HepG2 (cell line): ENCODE results near the gene MTA1. TPM values are rescaled to one million over a fixed set of nuclear protein-coding genes. Genes with fewer than 3 reads are reported as not detected.

Experiments used
- ATAC-seq: fragments of 200-7000 bp; cut with Tn5 transposase; 3 replicates; pipeline ENCODE4 v1.9.1; 2020; ENCODE audit warnings: mild to moderate bottlenecking, moderate library complexity
- BruUV-seq: library from RNA; stranded (reverse); fragments of 400-500 nt; replicated peaks from 2 replicates; lab custom pipeline; 2021; lab: Mats Ljungman, UMichigan
- CTCF ChIA-PET: fragments of 300-600 bp; formaldehyde crosslinking; extraction: SDS; loops from one replicate; lab custom pipeline; 2021; ENCODE audit warnings: low total read pairs, inconsistent platforms, low intra/inter-chr PET ratio; lab: Yijun Ruan, JAX
- POLR2A ChIA-PET: fragments of 350-600 bp; sonication (Branson Sonifier 250); formaldehyde crosslinking; loops from one replicate; lab custom pipeline; 2020; ENCODE audit warnings: antibody characterized with exemption, inconsistent platforms; lab: Yijun Ruan, JAX
- DNase-seq: peaks from one replicate; pipeline ENCODE4 v3.0.0-alpha.2; 2015; ENCODE audit warnings: low spot score
- FAIRE-seq: peaks from 3 replicates; lab custom pipeline; 2011; peaks lifted over from hg19 to GRCh38; lab: Jason Lieb, UNC
- H2AFZ ChIP-seq: one replicate; pipeline ENCODE4 v1.6.1; 2011; ENCODE audit warnings: low read length, inconsistent platforms
- H3K27ac ChIP-seq: fragments of 300-600 bp; 3 replicates; pipeline ENCODE4 v1.8.0; 2011; ENCODE audit warnings: mixed run types, mild to moderate bottlenecking, mixed read lengths, low read length, inconsistent platforms; ENCODE audit not compliant: insufficient read depth; ENCODE audit errors: extremely low read length
- H3K27me3 ChIP-seq, 2 experiments: fragments of 200-600 bp in 1 of 2; 2 replicates in 1 of 2; 3 replicates in 1 of 2; pipeline versions ENCODE4 v1.6.0 to v1.8.0; 2011; ENCODE audit warnings: low read length in 2 of 2, mild to moderate bottlenecking in 2 of 2, moderate library complexity in 2 of 2, inconsistent platforms in 1 of 2; ENCODE audit not compliant: insufficient read depth in 2 of 2, control insufficient read depth in 1 of 2
- H3K36me3 ChIP-seq, 2 experiments: fragments of 200-600 bp in 1 of 2; replicated peaks in 1 of 2; 2 replicates in 1 of 2; 3 replicates in 1 of 2; pipeline versions ENCODE4 v1.5.1 to v1.8.0; 2011; ENCODE audit warnings: low read length in 2 of 2, inconsistent platforms in 1 of 2; ENCODE audit not compliant: insufficient read depth in 2 of 2, control insufficient read depth in 1 of 2
- H3K4me1 ChIP-seq: 2 replicates; pipeline ENCODE4 v1.5.1; 2012; ENCODE audit warnings: low read length, inconsistent platforms; ENCODE audit not compliant: insufficient read depth
- H3K4me2 ChIP-seq: 2 replicates; pipeline ENCODE4 v1.6.0; 2011; ENCODE audit warnings: low read depth, low read length, inconsistent platforms
- H3K4me3 ChIP-seq, 3 experiments: fragments of 200-600 bp in 1 of 3; sonication (generic), shearing (Covaris generic) in 1 of 3; replicated peaks in 1 of 3; 2 replicates each; pipeline ENCODE4 v1.5.1; 2011 to 2016; ENCODE audit warnings: low read length in 3 of 3, inconsistent platforms in 2 of 3, low read depth in 2 of 3, mild to moderate bottlenecking in 2 of 3, control low read depth in 1 of 3, mixed read lengths in 1 of 3; ENCODE audit not compliant: insufficient read depth in 1 of 3
- H3K79me2 ChIP-seq: one replicate; pipeline ENCODE4 v1.6.1; 2011; ENCODE audit warnings: low read length, inconsistent platforms; ENCODE audit not compliant: insufficient read depth
- H3K9ac ChIP-seq: 2 replicates; pipeline ENCODE4 v1.6.0; 2011; ENCODE audit warnings: mild to moderate bottlenecking, low read depth, low read length, inconsistent platforms; ENCODE audit not compliant: insufficient read depth
- H3K9me3 ChIP-seq: 2 replicates; pipeline ENCODE4 v1.5.1; 2012; ENCODE audit warnings: mild to moderate bottlenecking, low read length
- H4K20me1 ChIP-seq: 2 replicates; pipeline ENCODE4 v1.6.0; 2011; ENCODE audit warnings: inconsistent platforms, mild to moderate bottlenecking, low read length, moderate library complexity; ENCODE audit not compliant: insufficient read depth
- AGO2 ChIP-seq: fragments of 200-400 bp; formaldehyde crosslinking; optimal IDR thresholded peaks from 2 replicates; pipeline ENCODE3; 2017; ENCODE audit warnings: mild to moderate bottlenecking, low read depth, low read length, moderate library complexity
- HNF4A ChIP-seq: sonication (generic); formaldehyde crosslinking; IDR thresholded peaks from 2 replicates; pipeline ENCODE4 v1.4.0; 2020; ENCODE audit warnings: missing genetic modification reagents
- RFXANK ChIP-seq: IDR thresholded peaks from 2 replicates; pipeline ENCODE4 v1.6.1; 2016
- YEATS4 ChIP-seq: sonication (generic); formaldehyde crosslinking; IDR thresholded peaks from 2 replicates; pipeline ENCODE4 v1.4.0; 2020; ENCODE audit warnings: missing genetic modification reagents, borderline replicate concordance
- ZFP1 ChIP-seq: IDR thresholded peaks from 2 replicates; pipeline ENCODE4 v1.6.1; 2016
- ZFP62 ChIP-seq: sonication (generic); formaldehyde crosslinking; IDR thresholded peaks from 2 replicates; pipeline ENCODE4 v1.4.0; 2020; ENCODE audit warnings: missing genetic modification reagents
- ZSCAN22 ChIP-seq: sonication (generic); formaldehyde crosslinking; IDR thresholded peaks from 2 replicates; pipeline ENCODE4 v1.4.0; 2020; ENCODE audit warnings: mild to moderate bottlenecking, missing genetic modification reagents
- WGBS: methylation state at CpG from one replicate; pipeline ENCODE4 v1.1.6; 2017; ENCODE audit warnings: low lambda C conversion rate; 5-methylcytosine and 5-hydroxymethylcytosine counted together
- in situ Hi-C: cut with HindIII; loops from 2 replicates; pipeline ENCODE4 v1.10.0; 2017; ENCODE audit warnings: low pct_unique_long_range_greater_than_20kb; ENCODE audit not compliant: extremely low pct_ligation_motif_present
- intact Hi-C: fragments of 100-400 bp; cut with micrococcal nuclease; formaldehyde crosslinking; loops from one replicate; pipeline ENCODE4 v1.10.0; 2022; ENCODE audit not compliant: unreplicated experiment
- polyA plus RNA-seq, 8 experiments: library from polyadenylated mRNA; depleted of rRNA in 3 of 8; stranded (reverse) in 7 of 8; unstranded in 1 of 8; fragments of >200 nt; fragmentation: Illumina TruSeq in 4 of 8; extraction: Trizol in 4 of 8; gene quantifications; 2 replicates each; pipeline versions ENCODE4 v1.2.1 to v1.2.3, GENCODE V29; 2011 to 2016; ENCODE audit warnings: low read depth in 4 of 8, missing spikeins in 1 of 8, mixed read lengths in 1 of 8; ENCODE audit not compliant: insufficient read depth in 1 of 8
- total RNA-seq, 5 experiments: library from RNA; depleted of rRNA; stranded (reverse); fragments of >200 nt; fragmentation: Illumina TruSeq; extraction: Trizol; gene quantifications; 2 replicates each; pipeline ENCODE4 v1.2.3, GENCODE V29; 2016; ENCODE audit warnings: low read depth in 1 of 5
- TF ChIP-seq, protein P1 (sequence below): sonication (generic); formaldehyde crosslinking; IDR thresholded peaks from 2 replicates; pipeline ENCODE4 v1.8.1; 2022; ENCODE audit warnings: low read depth, mild to moderate bottlenecking, missing genetic modification reagents

The MTA1 gene
- total and polyA plus RNA-seq, 2 of the 13 experiments (the other 11 are each of a cell fraction or from before 2014, with no cell fraction given), result 35.2 to 85.8 TPM

GRCh38 chr14:105449276-105450122 is 29.9 kb downstream of the MTA1 start:
- intact Hi-C loops (no loop called here), in situ Hi-C loops (no loop called here)
- TF ChIP-seq AGO2 (peak; percentile 3), YEATS4 (CRISPR knock-in tag) (no peak), HNF4A (CRISPR knock-in tag) (no peak), ZSCAN22 (CRISPR knock-in tag) (no peak)
- DNase-seq, result no peak
- no peaks in the 10 kb centered on the region for H4K20me1 ChIP-seq
- H3K9ac ChIP-seq, result no peak overlapping the region
- BruUV-seq, result no TSS peak
- H3K79me2 ChIP-seq, result no peaks in the 10 kb centered on the region
- POLR2A ChIA-PET, result no interaction called here
- CTCF ChIA-PET, result interaction anchor here (0.9 to 1.6 kb wide), 2 partner anchors 36 to 40 kb away, joined by 3 to 13 read pairs; partner anchors contain the start of gene CRIP1
- FAIRE-seq, result no peak
- H3K27ac ChIP-seq, result no peak overlapping the region
- peaks cover 14% of the 10 kb centered on the region for H3K4me1 ChIP-seq
- WGBS, result 99% methylated on average over 23 of the region's 47 CpGs
- no peak overlapping the region for H3K4me3 ChIP-seq
- H3K36me3 ChIP-seq, result peaks cover 18 to 38% of the 10 kb centered on the region in 2 experiments; a peak in 4 of 5 replicates
- no peak overlapping the region for H2AFZ ChIP-seq
- no peaks in the 10 kb centered on the region for H3K9me3 ChIP-seq
- no peak overlapping the region for H3K4me2 ChIP-seq
- H3K27me3 ChIP-seq, result no peaks in the 10 kb centered on the region
- no peak for ATAC-seq

GRCh38 chr14:105450123-105450505 is 30.5 kb downstream of the MTA1 start:
- Histone ChIP-seq H3K9me3 (no peaks in the 10 kb centered on the region), H3K27ac (no peak overlapping the region), H3K4me3 (no peak overlapping the region), H3K27me3 (no peaks in the 10 kb centered on the region), H3K4me1 (peaks cover 14% of the 10 kb centered on the region), H4K20me1 (no peaks in the 10 kb centered on the region), H2AFZ (no peak overlapping the region), H3K9ac (no peak overlapping the region), H3K79me2 (no peaks in the 10 kb centered on the region), H3K36me3 (peaks cover 18 to 40% of the 10 kb centered on the region in 2 experiments; a peak in 4 of 5 replicates), H3K4me2 (no peak overlapping the region)
- in situ Hi-C loops (no loop called here), intact Hi-C loops (no loop called here)
- ChIA-PET POLR2A (no interaction called here), CTCF (no interaction called here)
- ATAC-seq (no peak), DNase-seq (no peak), FAIRE-seq (no peak)
- WGBS, result 96% methylated on average over 19 of the region's 22 CpGs
- TF ChIP-seq, protein P1, sequence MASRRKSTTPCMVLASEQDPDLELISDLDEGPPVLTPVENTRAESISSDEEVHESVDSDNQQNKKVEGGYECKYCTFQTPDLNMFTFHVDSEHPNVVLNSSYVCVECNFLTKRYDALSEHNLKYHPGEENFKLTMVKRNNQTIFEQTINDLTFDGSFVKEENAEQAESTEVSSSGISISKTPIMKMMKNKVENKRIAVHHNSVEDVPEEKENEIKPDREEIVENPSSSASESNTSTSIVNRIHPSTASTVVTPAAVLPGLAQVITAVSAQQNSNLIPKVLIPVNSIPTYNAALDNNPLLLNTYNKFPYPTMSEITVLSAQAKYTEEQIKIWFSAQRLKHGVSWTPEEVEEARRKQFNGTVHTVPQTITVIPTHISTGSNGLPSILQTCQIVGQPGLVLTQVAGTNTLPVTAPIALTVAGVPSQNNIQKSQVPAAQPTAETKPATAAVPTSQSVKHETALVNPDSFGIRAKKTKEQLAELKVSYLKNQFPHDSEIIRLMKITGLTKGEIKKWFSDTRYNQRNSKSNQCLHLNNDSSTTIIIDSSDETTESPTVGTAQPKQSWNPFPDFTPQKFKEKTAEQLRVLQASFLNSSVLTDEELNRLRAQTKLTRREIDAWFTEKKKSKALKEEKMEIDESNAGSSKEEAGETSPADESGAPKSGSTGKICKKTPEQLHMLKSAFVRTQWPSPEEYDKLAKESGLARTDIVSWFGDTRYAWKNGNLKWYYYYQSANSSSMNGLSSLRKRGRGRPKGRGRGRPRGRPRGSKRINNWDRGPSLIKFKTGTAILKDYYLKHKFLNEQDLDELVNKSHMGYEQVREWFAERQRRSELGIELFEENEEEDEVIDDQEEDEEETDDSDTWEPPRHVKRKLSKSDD, result no peak
- no peak for TF ChIP-seq ZFP62 (CRISPR knock-in tag)
- TF ChIP-seq ZFP1 (CRISPR knock-in tag), result no peak
- TF ChIP-seq RFXANK (CRISPR knock-in tag), result no peak
- no TSS peak for BruUV-seq
